SU-DHL-6 (cell line): ENCODE results near the gene ERF.

Experiments used
- H2AFZ ChIP-seq: fragments of 200-600 bp; sonication (generic); 2 replicates; pipeline ENCODE4 v1.6.1; 2014; ENCODE audit warnings: low read depth, mild to moderate bottlenecking, moderate library complexity, mixed read lengths, antibody characterized with exemption, low read length; ENCODE audit not compliant: severe bottlenecking
- H3F3A ChIP-seq: fragments of 200-600 bp; shearing (Covaris generic); 2 replicates; pipeline ENCODE4 v1.6.0; 2016; ENCODE audit warnings: antibody characterized with exemption, mild to moderate bottlenecking; ENCODE audit not compliant: insufficient read depth
- H3K27ac ChIP-seq: fragments of 200-600 bp; sonication (generic); 2 replicates; pipeline ENCODE4 v1.5.1; 2016; ENCODE audit warnings: low read depth, mild to moderate bottlenecking, low read length, moderate library complexity, mixed read lengths
- H3K27me3 ChIP-seq: fragments of 200-600 bp; sonication (generic), shearing (Covaris generic); 2 replicates; pipeline ENCODE4 v1.6.0; 2014; ENCODE audit warnings: mild to moderate bottlenecking, low read length
- H3K36me3 ChIP-seq: fragments of 200-600 bp; sonication (generic); 2 replicates; pipeline ENCODE4 v1.6.1; 2014; ENCODE audit warnings: mild to moderate bottlenecking, low read length, mixed read lengths
- H3K4me2 ChIP-seq: fragments of 300-600, 200-600 bp; shearing (Covaris generic), sonication (generic); 2 replicates; pipeline ENCODE4 v1.6.0; 2014; ENCODE audit warnings: low read length, low read depth, mild to moderate bottlenecking; ENCODE audit not compliant: poor library complexity, severe bottlenecking
- H3K4me3 ChIP-seq: fragments of 200-600 bp; sonication (generic); 2 replicates; pipeline ENCODE4 v1.5.1; 2014; ENCODE audit warnings: antibody characterized with exemption, low read length, mild to moderate bottlenecking, mixed read lengths; ENCODE audit not compliant: insufficient read depth, poor library complexity, severe bottlenecking
- H3K79me2 ChIP-seq: fragments of 200-600 bp; sonication (generic); 2 replicates; pipeline ENCODE4 v1.6.1; 2014; ENCODE audit warnings: mild to moderate bottlenecking, low read length, moderate library complexity; ENCODE audit not compliant: insufficient read depth
- H3K9ac ChIP-seq: fragments of 200-600 bp; sonication (generic); 2 replicates; pipeline ENCODE4 v1.7.0; 2014; ENCODE audit warnings: mild to moderate bottlenecking, low read length
- H3K9me2 ChIP-seq: fragments of 200-600 bp; sonication (generic); replicated peaks from 2 replicates; pipeline ENCODE4 v1.6.1; 2014; ENCODE audit warnings: low read length; ENCODE audit not compliant: insufficient read depth
- H3K9me3 ChIP-seq: fragments of 200-600 bp; sonication (generic); 2 replicates; pipeline ENCODE4 v1.6.1; 2014; ENCODE audit warnings: low read length, mixed read lengths; ENCODE audit not compliant: insufficient read depth
- H4K20me1 ChIP-seq: fragments of 200-600 bp; sonication (generic); 2 replicates; pipeline ENCODE4 v1.6.1; 2014; ENCODE audit warnings: low read depth, mild to moderate bottlenecking, antibody characterized with exemption, low read length, moderate library complexity, mixed read lengths
- EZH2phosphoT487 ChIP-seq: fragments of 200-600 bp; sonication (generic), shearing (Covaris generic); conservative IDR thresholded peaks from 2 replicates; pipeline ENCODE4 v1.6.1; 2018; ENCODE audit warnings: mild to moderate bottlenecking, antibody characterized with exemption, low read length, moderate library complexity, mixed read lengths
- TF ChIP-seq, protein P1 (sequence below): fragments of 200-600 bp; sonication (generic); IDR thresholded peaks from one replicate; pipeline ENCODE4 v1.5.1; 2017; ENCODE audit warnings: antibody characterized with exemption, mild to moderate bottlenecking, low read length, moderate library complexity; ENCODE audit not compliant: insufficient read depth, poor library complexity, severe bottlenecking

ERF gene

DNA sequence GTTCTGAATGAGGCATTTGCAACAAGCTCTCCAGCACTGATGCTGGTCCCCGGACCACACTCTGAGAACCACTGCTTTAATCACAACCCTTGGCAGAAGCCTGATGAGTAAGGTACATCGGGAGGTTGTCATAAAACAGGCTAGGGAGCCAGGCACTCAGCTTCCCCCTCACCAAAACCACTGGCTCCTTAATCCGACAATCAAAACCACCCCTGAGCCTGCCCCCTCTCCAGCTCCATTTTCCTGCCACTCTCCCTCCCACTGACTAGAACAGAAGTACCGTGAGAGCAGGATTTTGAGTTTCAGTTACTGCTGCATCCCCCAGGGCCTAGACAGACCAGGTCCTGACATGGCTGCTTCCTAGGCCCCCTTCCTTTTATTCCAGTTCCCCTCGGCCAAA lies 19.7 kb downstream of the ERF start:
- Histone ChIP-seq H3F3A (peaks cover 10% of the 10 kb centered on the region; the same call in 1 of the 2 replicates), H4K20me1 (no peaks in the 10 kb centered on the region), H3K9me2 (no peaks in the 10 kb centered on the region), H3K9me3 (no peaks in the 10 kb centered on the region), H3K79me2 (peaks cover 6% of the 10 kb centered on the region), H2AFZ (no peak overlapping the region), H3K27ac (no peak overlapping the region), H3K27me3 (no peaks in the 10 kb centered on the region), H3K36me3 (no peaks in the 10 kb centered on the region; the same call in 1 of the 2 replicates), H3K4me3 (no peak overlapping the region), H3K4me2 (no peak overlapping the region), H3K9ac (no peak overlapping the region)
- TF ChIP-seq, protein P1, sequence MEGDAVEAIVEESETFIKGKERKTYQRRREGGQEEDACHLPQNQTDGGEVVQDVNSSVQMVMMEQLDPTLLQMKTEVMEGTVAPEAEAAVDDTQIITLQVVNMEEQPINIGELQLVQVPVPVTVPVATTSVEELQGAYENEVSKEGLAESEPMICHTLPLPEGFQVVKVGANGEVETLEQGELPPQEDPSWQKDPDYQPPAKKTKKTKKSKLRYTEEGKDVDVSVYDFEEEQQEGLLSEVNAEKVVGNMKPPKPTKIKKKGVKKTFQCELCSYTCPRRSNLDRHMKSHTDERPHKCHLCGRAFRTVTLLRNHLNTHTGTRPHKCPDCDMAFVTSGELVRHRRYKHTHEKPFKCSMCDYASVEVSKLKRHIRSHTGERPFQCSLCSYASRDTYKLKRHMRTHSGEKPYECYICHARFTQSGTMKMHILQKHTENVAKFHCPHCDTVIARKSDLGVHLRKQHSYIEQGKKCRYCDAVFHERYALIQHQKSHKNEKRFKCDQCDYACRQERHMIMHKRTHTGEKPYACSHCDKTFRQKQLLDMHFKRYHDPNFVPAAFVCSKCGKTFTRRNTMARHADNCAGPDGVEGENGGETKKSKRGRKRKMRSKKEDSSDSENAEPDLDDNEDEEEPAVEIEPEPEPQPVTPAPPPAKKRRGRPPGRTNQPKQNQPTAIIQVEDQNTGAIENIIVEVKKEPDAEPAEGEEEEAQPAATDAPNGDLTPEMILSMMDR, result no peak
- TF ChIP-seq EZH2phosphoT487, result no peak

DNA sequence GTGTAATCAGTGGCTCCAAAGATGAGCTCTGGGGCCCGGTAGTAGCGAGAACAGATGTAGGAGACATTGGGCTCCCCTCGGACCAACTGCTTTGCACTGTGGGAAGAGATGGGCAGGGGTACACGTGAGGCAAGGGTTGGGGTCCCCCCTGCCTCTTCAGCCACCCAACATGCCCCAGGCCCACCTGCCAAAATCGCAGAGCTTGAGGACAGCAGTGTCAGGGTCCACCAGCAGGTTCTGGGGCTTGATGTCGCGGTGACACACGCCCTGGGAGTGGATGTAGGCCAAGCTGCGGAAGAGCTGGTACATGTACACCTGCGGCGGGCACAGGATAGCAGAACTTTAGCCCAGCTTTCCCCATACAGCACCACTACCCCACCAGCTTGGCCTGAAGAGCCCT lies 20.6 kb downstream of the ERF start:
- Histone ChIP-seq H3K9ac (no peak overlapping the region), H3K27ac (no peak overlapping the region), H3K4me2 (no peak overlapping the region), H3K9me2 (no peaks in the 10 kb centered on the region), H4K20me1 (no peaks in the 10 kb centered on the region), H3K79me2 (no peaks in the 10 kb centered on the region; the same call in 1 of the 2 replicates), H3K4me3 (no peak overlapping the region), H3F3A (peaks cover 10% of the 10 kb centered on the region; the same call in 1 of the 2 replicates), H3K27me3 (no peaks in the 10 kb centered on the region), H3K36me3 (no peaks in the 10 kb centered on the region; the same call in 1 of the 2 replicates), H2AFZ (no peak overlapping the region), H3K9me3 (no peaks in the 10 kb centered on the region)
- no peak for TF ChIP-seq EZH2phosphoT487
- TF ChIP-seq, protein P1, result no peak

DNA sequence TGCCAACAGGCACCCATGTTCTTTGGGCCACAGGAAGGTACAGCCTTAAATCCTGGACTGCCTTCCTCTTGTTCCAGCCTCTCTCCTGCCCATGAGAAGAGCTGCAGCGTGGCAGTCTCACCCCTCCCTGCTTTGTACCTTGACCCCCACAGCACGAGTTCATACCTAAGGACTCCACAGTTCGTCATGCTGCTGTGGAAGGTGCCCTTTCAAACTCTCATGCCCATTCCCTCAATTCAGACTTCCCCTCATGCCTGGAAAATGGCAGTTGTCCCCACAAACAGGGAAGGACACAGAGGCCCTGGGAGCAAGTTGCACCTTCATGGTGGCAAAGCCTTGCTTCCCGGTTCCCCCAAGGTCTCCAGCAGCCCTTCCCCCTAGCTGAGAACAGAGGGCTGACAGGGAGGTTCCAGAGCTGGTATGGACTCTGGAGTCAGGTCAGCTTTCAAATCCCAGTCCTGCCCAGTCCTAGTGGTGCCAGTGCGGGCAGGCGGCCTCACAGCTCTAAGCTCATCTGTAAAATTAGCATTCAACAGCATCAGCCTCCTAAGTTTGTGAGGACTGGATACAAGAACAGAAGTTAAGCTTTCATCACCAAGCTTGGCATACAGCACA lies 21.1 kb downstream of the ERF start:
- Histone ChIP-seq H3K27ac (no peak overlapping the region), H3K27me3 (no peaks in the 10 kb centered on the region), H3K9ac (no peak overlapping the region), H3K36me3 (no peaks in the 10 kb centered on the region; the same call in 1 of the 2 replicates), H4K20me1 (no peaks in the 10 kb centered on the region), H3K9me3 (no peaks in the 10 kb centered on the region), H3K4me3 (no peak overlapping the region), H2AFZ (no peak overlapping the region), H3K79me2 (no peaks in the 10 kb centered on the region; the same call in 1 of the 2 replicates), H3F3A (peaks cover 10% of the 10 kb centered on the region; the same call in 1 of the 2 replicates), H3K9me2 (no peaks in the 10 kb centered on the region), H3K4me2 (no peak overlapping the region)
- TF ChIP-seq, protein P1, result no peak
- TF ChIP-seq EZH2phosphoT487, result no peak
